ELR (cell line): Measurements from ENCODE around the gene AGAP1.

Experiments
- DNase-seq: peaks from one replicate; pipeline ENCODE4 v3.0.0-alpha.2; 2015; ENCODE audit warnings: low read depth

Gene AGAP1

DNA sequence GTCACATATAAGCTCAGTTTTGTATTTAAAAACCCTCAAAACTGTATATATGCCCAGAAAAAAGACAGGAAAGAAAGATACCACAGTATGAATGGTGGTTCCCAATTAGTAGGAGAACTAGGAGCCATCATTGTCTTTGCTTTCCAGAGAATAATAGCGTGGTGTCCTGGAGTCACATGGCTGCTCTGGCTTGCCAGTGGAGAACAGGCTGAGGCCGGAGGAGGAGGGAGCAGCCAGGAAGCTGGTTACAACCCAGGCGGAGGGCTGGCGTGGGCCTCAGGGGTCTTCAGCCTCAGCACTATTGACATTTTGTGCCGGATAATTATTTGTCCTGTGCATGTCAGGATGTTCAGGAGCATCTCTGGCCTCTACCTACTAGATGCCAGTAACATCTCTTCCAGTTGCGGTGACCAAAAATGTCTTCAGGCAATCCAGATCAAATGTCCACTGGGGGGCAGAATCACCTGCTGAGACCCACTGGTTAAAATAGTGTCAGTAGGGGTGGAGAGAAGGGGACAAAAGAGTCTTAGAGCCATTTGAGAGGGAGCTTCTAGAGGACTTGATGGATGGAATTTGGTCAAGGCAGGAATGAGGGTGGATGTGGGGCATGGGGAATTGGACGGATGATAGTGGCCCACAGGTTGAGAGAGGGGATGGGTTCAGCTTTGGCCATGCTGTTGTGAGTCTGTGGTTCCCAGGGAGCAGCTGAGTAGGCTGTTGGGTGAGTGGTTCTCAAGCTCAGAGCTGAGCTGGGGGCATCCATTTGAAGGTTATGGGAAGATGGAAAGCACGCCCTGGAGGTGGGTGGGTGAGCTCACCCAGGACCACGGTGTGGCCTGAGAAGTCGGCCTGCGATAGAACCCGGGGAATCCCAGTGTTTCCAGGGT, 144.9 kb downstream of the AGAP1 start:
- no peak for DNase-seq

DNA sequence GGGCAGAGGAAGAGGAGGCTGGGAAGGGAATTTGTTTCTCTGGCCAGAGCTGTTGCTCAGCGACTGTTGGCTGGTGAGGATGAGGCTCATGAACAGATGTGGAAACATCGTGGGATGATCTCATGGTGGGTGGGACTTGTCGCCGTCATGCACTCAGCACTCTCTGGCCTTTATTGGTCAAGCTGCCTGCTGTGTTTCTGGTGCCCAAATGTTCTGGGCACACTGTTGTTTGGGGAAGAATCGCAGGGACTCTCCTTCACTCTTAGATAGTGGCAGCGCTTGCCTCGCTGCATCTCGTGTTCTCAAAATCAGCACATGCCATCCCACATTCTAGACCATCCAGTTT, 145.6 kb downstream of the AGAP1 start:
- DNase-seq, result peak; percentile 79

DNA sequence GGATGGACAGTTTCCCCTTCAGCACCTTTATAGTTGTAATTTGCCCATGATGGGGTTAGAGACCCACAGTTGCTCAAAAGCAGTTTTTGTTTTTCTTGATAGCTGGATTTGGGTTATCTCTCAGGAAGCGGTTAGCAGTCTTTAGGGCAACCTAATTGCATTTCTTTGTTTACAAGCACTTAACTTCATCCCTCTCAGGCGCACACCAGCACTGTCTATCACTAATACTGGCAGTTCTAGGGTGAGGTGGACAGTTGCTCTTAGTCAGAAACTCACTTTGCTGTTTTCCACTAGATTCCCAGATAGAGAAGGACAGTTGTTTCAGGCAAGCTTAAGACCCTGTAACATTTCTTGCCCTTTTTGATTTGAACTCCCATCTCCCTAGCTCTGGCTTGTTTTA, 146.0 kb downstream of the AGAP1 start:
- no peak for DNase-seq

DNA sequence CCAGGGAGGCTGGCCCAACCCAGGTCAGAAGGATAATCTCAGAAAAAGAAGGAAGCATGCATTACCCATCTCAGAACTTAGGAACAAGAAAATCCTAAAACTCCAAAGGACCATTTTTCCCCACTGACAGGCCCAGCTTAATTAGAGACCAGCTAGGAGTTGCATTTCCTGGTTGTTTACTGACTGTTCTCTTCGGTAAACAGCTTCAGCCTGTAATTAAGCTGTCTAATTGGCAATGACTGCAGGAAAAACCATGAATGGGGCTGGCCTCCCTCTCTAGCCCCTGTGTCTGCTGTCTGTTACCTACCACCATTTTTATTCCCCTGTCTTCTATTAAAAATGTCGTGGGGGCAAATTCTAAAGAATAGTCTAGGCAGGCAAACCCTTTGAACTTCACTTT, 146.5 kb downstream of the AGAP1 start:
- no peak for DNase-seq

DNA sequence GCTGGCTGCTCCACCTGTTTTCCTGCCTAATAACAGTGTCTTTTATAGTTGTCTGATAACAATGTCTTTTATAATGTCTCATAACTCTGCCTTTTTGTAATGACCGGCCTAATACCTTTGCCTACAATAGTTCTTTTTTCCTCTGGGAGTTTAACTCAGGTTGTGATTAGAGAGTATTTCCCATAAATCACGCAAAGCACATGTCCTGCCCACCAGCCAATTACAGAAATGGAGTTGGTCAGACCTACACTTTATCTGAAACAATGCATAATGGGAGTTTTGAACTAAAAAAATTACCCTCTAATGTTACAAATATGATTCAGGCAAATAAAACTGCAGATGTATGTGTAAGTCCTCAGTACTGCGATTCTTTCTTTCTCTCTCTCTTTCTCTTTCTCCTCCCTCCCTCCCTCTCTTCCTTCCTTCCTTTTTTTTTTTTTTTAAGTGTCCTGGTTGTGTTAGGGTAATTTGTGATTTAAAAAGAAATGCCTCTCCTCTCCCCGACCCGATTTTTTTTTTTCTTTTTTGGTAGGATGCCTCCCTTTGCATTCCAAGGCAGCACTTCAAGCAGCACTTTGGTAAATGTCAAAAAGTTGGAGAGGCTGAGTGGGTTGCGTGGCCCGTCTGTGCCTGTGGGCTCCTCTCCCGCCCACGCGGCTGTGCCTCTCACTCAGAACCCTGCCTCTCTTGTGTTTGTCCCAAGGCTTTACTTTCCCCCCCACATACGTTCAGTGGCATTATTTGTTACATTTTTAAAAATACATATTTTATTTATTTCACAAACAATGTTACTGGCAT, 147.3 kb downstream of the AGAP1 start:
- DNase-seq, result no peak

DNA sequence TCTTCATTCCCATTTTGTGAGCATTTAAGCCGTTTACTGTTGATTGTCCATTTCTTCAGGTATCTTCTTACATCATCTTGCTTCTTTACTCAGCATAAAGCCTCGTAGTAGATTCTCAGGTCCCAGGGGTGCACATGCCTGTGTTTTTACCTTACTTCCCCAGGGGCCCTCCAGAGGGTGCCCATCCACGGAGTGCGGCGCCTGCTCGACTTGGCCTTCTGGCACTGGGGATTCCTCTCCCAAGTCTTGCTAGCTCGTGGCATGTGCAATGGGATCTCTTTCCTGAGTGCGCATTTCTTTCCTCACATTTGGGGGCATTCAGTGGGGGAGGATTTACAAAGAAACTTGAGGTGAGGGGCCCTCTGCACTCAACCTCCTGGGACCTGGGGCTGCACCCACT, 148.1 kb downstream of the AGAP1 start:
- DNase-seq, result no peak

DNA sequence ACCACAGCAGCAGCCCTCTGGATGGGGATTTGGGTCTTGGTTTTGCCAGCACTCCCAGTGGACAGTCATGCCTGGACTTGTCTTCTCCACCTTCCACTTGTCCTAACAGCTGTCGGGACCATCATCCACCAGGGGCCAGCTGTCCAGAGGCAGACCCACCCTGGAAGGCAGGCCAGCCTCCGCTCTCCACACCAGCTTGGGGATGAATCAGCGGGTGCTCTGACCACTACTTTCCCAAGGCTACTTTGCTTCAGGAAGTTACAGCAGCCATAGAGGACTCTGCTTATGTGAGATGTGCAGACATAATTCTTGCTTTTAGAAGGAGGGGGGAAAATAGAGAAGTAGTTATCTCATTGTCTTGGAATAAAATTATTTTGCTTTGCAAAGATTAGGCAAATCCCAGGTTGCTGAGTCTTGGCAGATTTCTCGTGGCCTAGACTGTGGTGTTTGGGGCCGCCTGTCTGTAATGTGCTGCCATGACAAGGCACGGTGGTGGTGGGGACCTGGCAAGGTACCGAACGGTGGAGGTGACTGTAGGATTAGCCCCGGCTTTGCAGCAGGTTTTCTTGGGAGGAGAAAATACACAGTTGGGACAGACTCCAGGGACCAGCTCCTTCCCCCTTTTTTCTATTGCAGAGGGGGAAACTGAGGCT, 148.7 kb downstream of the AGAP1 start:
- DNase-seq, result peak; percentile 65

DNA sequence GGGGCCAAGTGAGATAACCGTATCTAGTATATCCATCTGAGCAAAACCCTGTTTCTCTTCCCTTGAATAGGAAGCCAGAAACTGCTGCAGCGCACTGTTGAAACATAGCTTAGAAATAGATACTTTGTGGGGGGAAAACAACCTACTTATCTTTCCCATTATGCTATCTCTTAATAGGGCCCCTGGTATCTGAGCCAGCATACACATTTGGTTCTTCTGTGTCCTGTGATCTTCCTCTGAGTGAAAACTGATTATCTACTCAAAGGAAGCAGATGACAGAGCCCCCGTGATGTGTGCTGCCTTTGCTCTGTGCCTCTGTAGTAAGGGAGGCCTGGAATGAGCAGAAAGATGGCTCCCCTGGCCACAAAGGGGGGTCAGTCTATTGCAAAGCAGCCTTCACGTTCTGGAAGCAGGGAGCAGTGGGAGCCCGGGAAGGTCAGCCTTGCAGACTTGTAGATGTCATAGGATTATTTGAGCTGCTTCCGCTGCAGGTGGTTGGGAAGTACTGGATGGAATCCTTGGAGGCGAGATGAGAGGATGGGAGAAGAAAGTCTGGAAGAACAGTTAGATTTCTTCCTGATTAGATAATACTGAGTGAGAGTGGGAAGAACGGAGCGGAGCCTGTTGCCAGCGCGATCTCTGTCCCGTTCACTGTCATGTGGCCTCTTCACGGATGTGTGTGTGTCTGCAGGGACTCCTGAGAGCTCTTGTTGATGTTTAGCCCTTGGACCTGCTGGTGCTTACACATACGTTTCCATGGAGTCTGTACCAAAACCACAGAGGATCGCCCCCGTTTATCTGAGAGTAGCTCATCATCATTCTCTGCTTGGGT, 150.1 kb downstream of the AGAP1 start:
- no peak for DNase-seq

DNA sequence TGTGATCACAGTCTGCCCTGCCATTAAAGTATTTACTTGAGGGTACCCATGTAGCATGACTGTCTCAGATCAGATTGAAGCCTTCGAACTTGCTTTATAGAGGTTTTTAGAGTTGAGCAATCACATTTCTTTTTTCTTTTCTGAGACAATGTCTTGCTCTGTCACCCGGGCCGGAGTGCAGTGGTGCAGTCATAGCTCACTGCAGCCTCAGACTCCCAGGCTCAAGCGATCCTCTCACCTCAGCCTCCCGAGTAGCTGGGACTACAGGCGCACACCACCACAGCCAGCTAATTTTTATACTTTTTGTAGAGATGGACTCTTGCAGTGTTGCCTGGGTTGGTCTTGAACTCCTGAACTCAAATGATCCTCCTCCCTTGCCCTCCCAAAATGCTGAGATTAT, 153.4 kb downstream of the AGAP1 start:
- DNase-seq, result no peak

DNA sequence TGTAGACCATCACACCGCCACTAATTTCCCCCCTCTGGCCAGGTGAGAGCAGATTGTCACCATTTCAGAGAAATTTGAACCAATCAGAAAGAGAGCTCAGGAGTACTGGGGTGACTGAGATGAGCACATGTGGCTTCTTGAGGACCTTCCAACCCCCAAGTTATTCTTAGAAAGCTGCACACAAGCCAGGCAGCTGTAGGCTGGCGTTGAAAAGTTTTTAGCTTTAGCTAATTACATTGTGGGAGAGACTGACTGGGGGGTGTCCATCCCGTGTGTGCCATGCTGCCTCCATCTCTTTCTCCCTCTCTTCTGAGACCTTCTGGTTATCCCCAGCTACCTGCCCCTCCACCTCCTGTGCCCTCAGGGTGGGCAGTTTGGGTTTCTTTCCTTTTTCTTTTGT, 154.0 kb downstream of the AGAP1 start:
- no peak for DNase-seq

DNA sequence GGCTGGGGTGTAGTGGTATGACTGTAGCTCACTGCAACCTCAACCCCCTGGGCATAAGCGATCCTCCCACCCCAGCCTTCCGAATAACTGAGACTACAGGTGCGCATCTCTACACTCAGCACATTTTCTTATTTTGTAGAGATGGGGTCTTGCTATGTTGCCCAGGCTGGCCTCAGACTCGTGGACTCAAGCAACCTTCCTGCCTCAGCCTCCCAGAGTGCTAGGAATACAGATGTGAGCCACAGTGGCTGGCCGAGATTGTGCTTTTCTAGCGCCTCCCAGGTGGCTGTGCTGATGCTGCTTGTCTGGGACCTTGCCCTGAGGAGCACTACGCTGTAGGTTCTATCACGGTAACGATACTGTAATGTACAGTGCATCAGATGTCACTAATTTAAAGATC, 155.6 kb downstream of the AGAP1 start:
- DNase-seq, result no peak

DNA sequence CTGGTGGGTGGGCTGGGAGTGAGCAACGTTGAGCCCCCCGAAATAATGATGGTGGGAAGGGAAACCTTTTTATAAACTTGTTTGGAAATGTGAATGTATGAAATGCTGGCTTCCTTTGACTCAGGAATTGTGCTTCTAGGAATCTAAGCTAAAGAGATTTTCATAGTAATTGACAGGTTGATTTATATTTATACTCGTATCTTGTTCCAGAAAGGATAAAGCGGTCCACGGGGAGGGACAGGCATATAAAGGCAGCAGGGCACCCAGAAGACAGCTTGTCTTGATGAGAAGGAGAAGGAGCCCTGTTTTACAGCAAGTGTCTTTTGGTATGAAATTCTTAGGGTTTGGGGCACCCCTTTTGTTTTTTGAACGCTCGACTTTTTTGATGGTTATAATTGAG, 157.8 kb downstream of the AGAP1 start:
- no peak for DNase-seq

DNA sequence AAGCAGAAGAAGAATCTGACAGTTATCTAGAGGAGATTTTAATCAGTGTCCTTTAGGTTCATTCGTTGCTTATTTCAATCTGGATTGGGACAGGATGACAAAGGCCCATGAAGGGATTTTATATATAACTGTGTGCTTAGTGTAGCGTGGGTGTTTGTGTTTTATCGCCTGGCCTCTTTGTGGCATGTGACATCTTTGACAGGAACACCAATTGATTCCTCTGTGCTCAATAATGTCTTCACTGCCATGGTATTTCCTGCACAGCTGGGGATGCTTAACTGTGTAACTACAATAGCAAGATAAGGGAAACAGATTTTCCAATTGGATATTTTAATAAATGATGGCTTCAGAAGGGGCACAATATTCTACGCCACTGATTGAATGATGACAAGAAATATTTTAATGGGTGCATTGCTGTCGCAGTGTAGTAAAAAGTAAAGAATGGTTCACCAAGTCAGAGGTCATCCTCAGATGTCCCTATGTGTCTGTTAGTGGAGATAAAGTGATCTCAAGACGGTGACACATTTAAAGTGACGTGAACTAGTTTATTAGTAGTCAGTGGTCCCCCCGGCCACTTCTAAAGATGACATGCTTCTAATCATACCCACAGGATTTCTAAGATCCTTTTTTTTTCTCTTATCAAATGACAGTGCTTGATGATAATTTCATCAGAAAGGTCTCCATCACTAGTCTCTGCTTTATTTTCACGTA, 160.4 kb downstream of the AGAP1 start:
- no peak for DNase-seq

DNA sequence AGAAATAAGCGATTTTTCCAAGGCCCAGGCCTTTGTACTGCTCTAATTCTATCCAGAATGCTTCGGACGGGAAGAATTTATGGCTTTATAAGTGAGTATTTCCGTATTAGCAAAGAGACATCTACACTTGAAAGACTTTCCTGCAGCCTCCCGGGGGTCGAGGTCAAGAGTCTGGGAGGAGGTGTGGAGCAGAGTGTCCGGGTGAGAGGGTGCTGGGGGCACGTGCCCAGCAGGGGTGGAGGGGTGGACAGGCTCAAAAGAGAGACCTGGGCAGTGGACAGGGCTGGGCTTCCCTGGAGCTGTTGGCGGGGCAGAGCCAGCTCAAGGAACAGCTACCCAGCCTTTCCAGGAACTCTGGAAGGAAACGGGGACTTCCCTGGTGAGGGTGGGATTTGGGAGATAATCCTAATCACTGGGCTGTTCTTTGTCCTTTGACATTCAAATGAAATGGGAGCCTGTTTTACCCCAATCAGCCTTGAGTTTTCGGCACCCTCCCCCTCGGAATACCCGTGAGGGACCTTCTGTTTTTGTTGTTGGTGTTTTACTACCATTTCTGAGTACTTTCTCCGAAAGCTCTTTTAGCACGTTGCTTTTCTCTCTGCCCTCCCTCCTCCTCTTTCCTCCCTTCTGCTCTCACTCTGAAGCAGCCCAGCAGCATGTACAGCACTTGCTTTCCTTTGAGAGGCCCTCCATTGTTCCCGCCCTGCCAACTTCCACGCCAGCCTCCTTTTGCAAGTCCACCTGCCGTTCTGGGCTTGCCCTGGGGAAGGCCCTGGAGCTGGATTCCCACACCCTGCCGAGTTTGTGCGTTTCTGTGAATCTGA, 164.7 kb downstream of the AGAP1 start:
- DNase-seq, result no peak

DNA sequence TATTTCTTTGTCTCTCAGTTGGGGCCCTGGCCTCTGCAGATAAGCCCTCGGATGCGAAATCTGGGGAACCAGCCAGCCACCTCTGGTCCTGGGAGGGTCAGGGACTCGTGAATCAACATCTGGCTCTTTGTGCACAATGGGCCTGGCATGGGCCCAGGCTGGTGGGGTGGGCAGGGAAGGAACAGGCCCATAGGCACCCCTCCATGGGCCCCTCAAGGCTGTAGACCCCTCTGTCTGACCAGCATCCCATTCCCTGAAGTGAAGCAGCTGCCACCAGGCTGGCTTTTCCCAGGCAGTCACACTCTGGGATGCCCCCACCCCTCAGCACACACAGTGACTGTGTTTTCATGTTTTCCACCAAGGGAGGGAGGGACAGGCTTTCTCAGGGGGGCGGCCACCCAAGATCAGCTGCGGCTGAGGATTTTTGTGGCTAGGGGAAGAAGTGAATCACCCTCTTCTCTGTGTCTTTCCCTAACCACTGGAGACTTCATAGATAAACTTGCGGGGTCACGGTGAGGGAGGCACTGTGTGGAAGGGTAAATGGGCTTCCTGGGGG, 166.0 kb downstream of the AGAP1 start:
- DNase-seq, result peak; percentile 83

DNA sequence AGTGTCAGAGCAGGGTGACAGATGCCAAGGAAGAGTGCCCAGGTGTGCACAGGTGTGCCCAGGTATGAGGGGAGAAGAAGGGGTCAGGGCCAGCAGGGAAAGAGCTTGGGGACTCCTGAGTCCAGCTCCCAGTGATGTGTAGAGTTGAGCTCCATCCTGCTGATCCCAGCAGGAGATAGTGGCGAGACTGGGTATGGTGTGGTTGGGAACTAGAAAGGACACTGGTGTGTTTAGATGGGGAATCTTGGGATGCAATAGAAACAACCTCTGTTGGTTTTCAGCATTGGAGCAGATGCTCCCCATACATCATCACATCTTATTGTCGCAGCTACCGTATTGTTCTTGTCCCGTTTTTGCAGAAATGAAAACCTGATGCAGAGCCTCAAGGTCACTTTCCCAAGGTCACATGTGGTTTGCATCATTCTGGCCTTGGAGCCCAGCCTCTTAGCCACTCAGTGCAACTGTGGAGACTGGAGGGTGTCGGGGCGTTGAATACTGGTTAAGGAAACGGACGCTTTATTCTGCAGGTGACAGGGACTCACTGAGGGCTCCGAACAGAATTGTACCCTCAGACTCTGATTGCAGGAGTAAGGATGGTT, 166.7 kb downstream of the AGAP1 start:
- DNase-seq, result no peak

DNA sequence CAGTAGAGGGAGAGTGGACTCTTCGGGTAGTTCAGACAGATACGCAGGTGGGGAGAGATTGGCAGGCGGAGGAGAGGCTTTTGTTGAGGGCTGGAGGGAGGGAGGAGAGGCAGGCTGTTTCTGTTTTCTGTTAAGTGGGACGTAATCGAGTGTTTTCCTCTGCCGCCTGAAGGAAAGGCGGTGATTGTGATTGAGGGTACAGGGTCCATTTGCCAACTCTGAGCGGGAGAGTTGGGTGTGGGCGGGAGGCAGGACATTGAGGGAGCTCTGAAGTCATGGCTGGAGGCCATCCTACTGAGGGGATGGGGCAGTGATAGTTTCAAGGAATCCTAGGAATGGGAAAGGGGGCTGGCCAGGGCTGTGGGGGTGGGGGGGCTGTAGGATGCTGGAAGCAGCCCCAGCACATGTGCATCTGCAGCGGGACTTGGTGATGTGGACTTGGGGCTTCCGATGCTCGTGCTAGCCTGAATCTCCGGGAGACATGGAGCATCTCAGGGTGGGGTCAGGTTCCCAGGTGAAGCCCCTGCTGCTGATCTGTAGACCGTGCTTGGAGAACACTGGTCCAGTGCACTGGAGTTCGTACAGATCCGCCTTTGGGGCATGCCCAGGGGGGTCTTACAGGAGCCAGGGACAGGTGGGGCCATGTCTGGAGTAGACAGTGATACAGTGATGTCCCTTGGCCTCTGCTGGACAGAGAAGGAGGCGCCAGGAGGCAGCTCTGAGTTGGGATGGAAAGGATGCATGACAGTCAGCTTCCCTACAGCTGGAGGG, 167.5 kb downstream of the AGAP1 start:
- DNase-seq, result no peak

DNA sequence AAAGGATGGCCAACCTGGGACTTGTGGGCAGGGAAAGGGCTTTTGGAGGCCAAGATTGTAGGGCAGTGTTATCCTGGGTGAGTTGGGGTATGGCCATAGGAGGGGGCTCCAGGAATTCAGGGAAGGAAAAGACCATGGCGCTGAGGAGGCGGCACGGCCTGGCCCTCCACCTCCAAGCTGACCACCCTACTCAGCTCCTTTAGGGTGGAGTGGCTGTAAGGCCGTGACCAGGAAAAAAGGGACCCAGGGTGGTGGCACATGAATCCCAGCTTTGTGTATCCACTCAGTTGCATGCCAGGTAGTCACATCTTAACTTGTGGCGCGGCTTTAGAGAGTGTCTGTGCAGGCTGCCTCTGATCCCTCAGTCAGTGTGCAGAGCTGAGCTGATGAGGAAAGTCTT, 168.1 kb downstream of the AGAP1 start:
- DNase-seq, result no peak

DNA sequence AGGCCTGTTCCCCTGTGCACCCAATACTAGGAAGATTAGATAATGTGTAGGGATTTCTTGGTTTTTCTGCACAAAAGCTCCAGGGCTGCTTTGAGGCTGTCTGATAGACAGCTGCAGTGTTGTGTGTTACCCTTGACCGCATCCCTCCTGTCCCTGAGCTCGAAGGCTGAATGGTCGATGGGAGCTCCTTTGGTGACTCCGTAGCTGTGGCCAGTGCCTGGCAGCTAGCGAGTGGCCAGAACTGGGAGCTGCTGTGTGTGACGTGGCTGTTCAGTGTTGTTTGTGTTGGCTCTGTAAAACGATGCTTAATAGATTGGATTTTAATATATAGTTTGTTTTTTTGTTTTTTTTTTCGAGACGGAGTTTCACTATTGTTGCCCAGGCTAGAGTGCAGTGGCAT, 170.0 kb downstream of the AGAP1 start:
- no peak for DNase-seq
